GM21423 (cell line): ENCODE data around the gene MASP1.

Experiments used
- ATAC-seq: cut with Tn5 transposase; IDR thresholded peaks from one replicate; pipeline ENCODE4 v1.9.1; 2021; ENCODE audit warnings: mild to moderate bottlenecking, moderate library complexity; ENCODE audit not compliant: unreplicated experiment

MASP1 gene

GRCh38 chr3:187291512-187292132, at the start of gene MASP1:
TSS of gene MASP1 (minus strand) at chr3:187291737. CDS start at chr3:187291632, 105 bp downstream.
- no peak for ATAC-seq

GRCh38 chr3:187340578-187340977, 49.0 kb upstream of the MASP1 start:
- ATAC-seq = no peak

- ATAC-seq = no peak
These were observed 44.8 kb upstream of the MASP1 start for GRCh38 chr3:187336322-187336721.

- ATAC-seq = no peak
These were observed 43.4 kb upstream of the MASP1 start for GRCh38 chr3:187334904-187335303.

- no peak for ATAC-seq
These were observed 37.2 kb upstream of the MASP1 start for GRCh38 chr3:187328691-187329090.

- ATAC-seq = no peak
These were observed 36.3 kb upstream of the MASP1 start for GRCh38 chr3:187327845-187328244.

GRCh38 chr3:187325632-187326031, 34.1 kb upstream of the MASP1 start:
- ATAC-seq = no peak

- ATAC-seq = no peak
These were observed 31.6 kb upstream of the MASP1 start for GRCh38 chr3:187323091-187323490.

- no peak for ATAC-seq
These were observed 30.8 kb upstream of the MASP1 start for GRCh38 chr3:187322291-187322690.

GRCh38 chr3:187321766-187322165, 30.2 kb upstream of the MASP1 start:
- no peak for ATAC-seq

- ATAC-seq = peak; percentile 80
These were observed 28.3 kb upstream of the MASP1 start for GRCh38 chr3:187319699-187320302.

GRCh38 chr3:187318819-187319616, 27.5 kb upstream of the MASP1 start:
- no peak for ATAC-seq

- no peak for ATAC-seq
These were observed 24.3 kb upstream of the MASP1 start for GRCh38 chr3:187315872-187316271.

- ATAC-seq = no peak
These were observed 22.6 kb upstream of the MASP1 start for GRCh38 chr3:187314176-187314575.

GRCh38 chr3:187310954-187311470, 19.5 kb upstream of the MASP1 start:
- ATAC-seq = no peak

- ATAC-seq = no peak
These were observed 18.7 kb upstream of the MASP1 start for GRCh38 chr3:187310226-187310625.

- no peak for ATAC-seq
These were observed 14.3 kb upstream of the MASP1 start for GRCh38 chr3:187305881-187306280.

GRCh38 chr3:187299611-187300010, 8.1 kb upstream of the MASP1 start:
- ATAC-seq = no peak

- ATAC-seq = no peak
These were observed 5.4 kb upstream of the MASP1 start for GRCh38 chr3:187296911-187297310.

GRCh38 chr3:187296058-187296457, 4.5 kb upstream of the MASP1 start:
- ATAC-seq = no peak

- ATAC-seq = no peak
These were observed 3.9 kb upstream of the MASP1 start for GRCh38 chr3:187295316-187296034.
